Peyer's patch (tissue), 4 donors: ENCODE measurements around the gene ZW10. TPM values are rescaled to one million over a fixed set of nuclear protein-coding genes. Genes with fewer than 3 reads are reported as not detected.

Experiments
- DNase-seq, 3 donors: peaks; one replicate each; pipeline ENCODE4 v3.0.0-alpha.2; 2017 to 2019
- H3K27ac ChIP-seq, 4 donors: fragments of 200-600 bp; sonication (generic); one replicate each; pipeline ENCODE4 v1.5.1; 2016 to 2019
- H3K27me3 ChIP-seq, 2 donors: fragments of 200-600 bp; sonication (generic); one replicate each; pipeline ENCODE4 v1.5.1; 2019
- H3K36me3 ChIP-seq, 3 donors: fragments of 200-600 bp; sonication (generic); one replicate each; pipeline ENCODE4 v1.5.1; 2016 to 2019
- H3K4me1 ChIP-seq, 4 donors: fragments of 200-600 bp; sonication (generic); one replicate each; pipeline ENCODE4 v1.5.1; 2016 to 2019
- H3K4me3 ChIP-seq, 4 donors: fragments of 200-600 bp; sonication (generic); 1 replicate in 3 of 4; 2 replicates in 1 of 4; pipeline ENCODE4 v1.5.1; 2016 to 2019; ENCODE audit warnings: mild to moderate bottlenecking in 1 of 4
- H3K9me3 ChIP-seq, 4 donors: fragments of 200-600 bp; sonication (generic); one replicate each; pipeline ENCODE4 v1.5.1; 2016 to 2019; ENCODE audit warnings: mild to moderate bottlenecking in 1 of 4
- POLR2A ChIP-seq, 2 donors: fragments of 450-650 bp; IDR thresholded peaks; one replicate each; pipeline ENCODE4 v1.5.1; 2017; ENCODE audit warnings: antibody characterized with exemption in 2 of 2, mild to moderate bottlenecking in 2 of 2, moderate library complexity in 2 of 2
- small RNA-seq, 2 donors: library from RNA; depleted of rRNA; stranded (forward); fragments of <200 nt; gene quantifications; one replicate each; pipeline ENCODE3, GENCODE V24; 2016
- total RNA-seq, 4 donors: library from RNA; depleted of rRNA; stranded (reverse); fragments of >200 nt; gene quantifications; one replicate each; pipeline ENCODE4 v1.1.0, GENCODE V29; 2016
- TF ChIP-seq, protein P1 (sequence below), 6 experiments: fragments of 450-650 bp in 4 of 6; fragments of 200-600 bp in 2 of 6; sonication (generic) in 1 of 6; IDR thresholded peaks; one replicate each; pipeline ENCODE4 v1.5.1; 2017 to 2019; ENCODE audit warnings: antibody characterized with exemption in 6 of 6, mild to moderate bottlenecking in 3 of 6, moderate library complexity in 1 of 6

The ZW10 gene
- total RNA-seq, 4 donors from 2014 or later: 8.7 to 25.6 (median 9.7) TPM

DNA sequence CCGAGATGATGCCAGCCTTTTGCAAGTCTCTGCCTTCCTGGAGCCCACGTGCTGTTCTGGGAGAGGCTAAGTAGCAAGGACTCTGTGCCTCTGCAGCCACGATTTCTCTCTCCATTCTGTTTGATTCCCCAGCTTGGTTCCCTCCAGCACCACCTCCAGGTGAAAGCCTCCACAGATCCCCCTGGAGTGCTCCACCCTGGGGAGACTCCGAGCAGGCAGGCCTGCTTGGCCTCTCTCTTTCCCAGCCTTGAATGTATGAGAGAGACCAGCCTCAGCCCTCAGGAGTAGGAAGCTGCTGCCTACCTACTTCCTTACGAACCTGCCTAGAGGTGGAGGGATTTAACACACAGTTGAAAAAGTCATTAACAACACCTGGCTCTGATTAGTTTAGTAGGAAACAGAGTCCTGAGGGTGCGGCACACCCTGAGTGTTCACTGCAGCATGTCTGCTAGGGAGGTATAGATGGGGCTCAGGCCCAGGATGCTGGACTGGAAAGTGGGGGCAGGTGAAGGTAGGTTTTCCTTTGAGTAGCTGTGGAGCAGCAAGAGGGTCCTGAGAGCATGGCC, 89.9 kb downstream of the ZW10 start:
- Histone ChIP-seq H3K4me3 (no peak overlapping the region), H3K36me3 (no peaks in the 10 kb centered on the region), H3K27me3 (no peaks in the 10 kb centered on the region), H3K4me1 (no peaks in the 10 kb centered on the region), H3K9me3 (no peaks in the 10 kb centered on the region), H3K27ac (no peak overlapping the region)
- no peak for DNase-seq
- TF ChIP-seq, protein P1, sequence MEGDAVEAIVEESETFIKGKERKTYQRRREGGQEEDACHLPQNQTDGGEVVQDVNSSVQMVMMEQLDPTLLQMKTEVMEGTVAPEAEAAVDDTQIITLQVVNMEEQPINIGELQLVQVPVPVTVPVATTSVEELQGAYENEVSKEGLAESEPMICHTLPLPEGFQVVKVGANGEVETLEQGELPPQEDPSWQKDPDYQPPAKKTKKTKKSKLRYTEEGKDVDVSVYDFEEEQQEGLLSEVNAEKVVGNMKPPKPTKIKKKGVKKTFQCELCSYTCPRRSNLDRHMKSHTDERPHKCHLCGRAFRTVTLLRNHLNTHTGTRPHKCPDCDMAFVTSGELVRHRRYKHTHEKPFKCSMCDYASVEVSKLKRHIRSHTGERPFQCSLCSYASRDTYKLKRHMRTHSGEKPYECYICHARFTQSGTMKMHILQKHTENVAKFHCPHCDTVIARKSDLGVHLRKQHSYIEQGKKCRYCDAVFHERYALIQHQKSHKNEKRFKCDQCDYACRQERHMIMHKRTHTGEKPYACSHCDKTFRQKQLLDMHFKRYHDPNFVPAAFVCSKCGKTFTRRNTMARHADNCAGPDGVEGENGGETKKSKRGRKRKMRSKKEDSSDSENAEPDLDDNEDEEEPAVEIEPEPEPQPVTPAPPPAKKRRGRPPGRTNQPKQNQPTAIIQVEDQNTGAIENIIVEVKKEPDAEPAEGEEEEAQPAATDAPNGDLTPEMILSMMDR (IDR thresholded peaks at IDR 0.05): no peak
- no peak for TF ChIP-seq POLR2A (IDR thresholded peaks at IDR 0.05)

Small RNA genes within 50 kb of the gene (small RNA-seq; reads per million reads assigned to genes)
- 0 reads per million in 2 donors for gene LRRC37A13P
- 0 reads per million in 2 donors for gene RPS29P19

Other genes starting within 250 kb of the ZW10 start
- gene TMPRSS5, start 67.4 kb downstream of the ZW10 start, total RNA-seq: 1 to 10 TPM in 1 of 4 donors, not detected in 3; 1.5 TPM
- gene CLDN25, start 6.1 kb upstream of the ZW10 start, total RNA-seq: not detected
- 10 to 100 TPM in 3 of 4 donors, 1 to 10 TPM in 1; 7.8 to 64.4 (median 20.6) TPM for gene USP28, start 101.9 kb upstream of the ZW10 start, total RNA-seq
- under 1 TPM in 1 of 4 donors, not detected in 3; 0.76 TPM for gene HTR3B, start 131.1 kb upstream of the ZW10 start, total RNA-seq
- gene HTR3A, start 201.4 kb upstream of the ZW10 start, total RNA-seq: 1 to 10 TPM in 1 of 4 donors, under 1 TPM in 2, not detected in 1; 0.80 to 1.7 (median 0.95) TPM